ENCODE data around the gene COX6A1.

Gene COX6A1

GRCh38 chr12:120466560-120467315 is 28.8 kb downstream of the COX6A1 start:
- H4K8ac ChIP-seq (ENCODE audit: low read depth, low read length) = no peak overlapping the region
- peaks cover 13% of the 10 kb centered on the region for H3K79me1 ChIP-seq (ENCODE audit: low read length)
- H3K4ac ChIP-seq (ENCODE audit: low read depth, low read length) = no peak overlapping the region
- no peaks in the 10 kb centered on the region for H3K27me3 ChIP-seq (ENCODE audit: insufficient read depth, low read length, poor library complexity)
- no peak overlapping the region for H3K4me2 ChIP-seq (ENCODE audit: low read length)
- peak; percentile 66 for DNase-seq
- H2BK15ac ChIP-seq (replicated peaks; ENCODE audit: low read depth) = no peak overlapping the region
- H4K5ac ChIP-seq (ENCODE audit: low read length) = no peak overlapping the region
- WGBS (ENCODE audit: extremely low coverage, insufficient coverage, low lambda C conversion rate) = no CpG with 5 or more reads among the region's 8 CpGs
- H3K4me3 ChIP-seq (ENCODE audit: low read length) = no peak overlapping the region
- H2AK5ac ChIP-seq (ENCODE audit: low read length) = no peak overlapping the region
- no peak overlapping the region for H3K18ac ChIP-seq (ENCODE audit: low read length)
- H3K4me1 ChIP-seq (ENCODE audit: control insufficient read depth, low read depth, low read length) = no peaks in the 10 kb centered on the region
- H3K27ac ChIP-seq (ENCODE audit: low read depth, low read length) = no peak overlapping the region
- H2BK5ac ChIP-seq (ENCODE audit: low read length) = no peak overlapping the region
- no peak overlapping the region for H3K23ac ChIP-seq (ENCODE audit: low read length)
- no peak overlapping the region for H3K56ac ChIP-seq (ENCODE audit: low read length)
- H3K9ac ChIP-seq (ENCODE audit: low read length) = peak overlapping the region; percentile 9
- peaks cover 21% of the 10 kb centered on the region for H3K36me3 ChIP-seq (ENCODE audit: control insufficient read depth, insufficient read depth, low read length)
- H3K79me2 ChIP-seq (ENCODE audit: control insufficient read depth, insufficient read depth, low read length) = peaks cover 34% of the 10 kb centered on the region
- no peak overlapping the region for H2BK120ac ChIP-seq (ENCODE audit: low read depth, low read length)

- Histone ChIP-seq H3K36me3 (ENCODE audit: control insufficient read depth, insufficient read depth, low read length) (peaks cover 19% of the 10 kb centered on the region), H3K4me2 (ENCODE audit: low read length) (no peak overlapping the region), H3K18ac (ENCODE audit: low read length) (no peak overlapping the region), H3K9ac (ENCODE audit: low read length) (peak overlapping the region; percentile 9), H3K79me2 (ENCODE audit: control insufficient read depth, insufficient read depth, low read length) (peaks cover 34% of the 10 kb centered on the region), H2AK5ac (ENCODE audit: low read length) (no peak overlapping the region), H3K4ac (ENCODE audit: low read depth, low read length) (no peak overlapping the region), H3K23ac (ENCODE audit: low read length) (no peak overlapping the region), H3K27ac (ENCODE audit: low read depth, low read length) (no peak overlapping the region), H2BK15ac (replicated peaks; ENCODE audit: low read depth) (no peak overlapping the region), H3K56ac (ENCODE audit: low read length) (no peak overlapping the region), H3K79me1 (ENCODE audit: low read length) (peaks cover 13% of the 10 kb centered on the region), H4K5ac (ENCODE audit: low read length) (no peak overlapping the region), H4K8ac (ENCODE audit: low read depth, low read length) (no peak overlapping the region), H3K4me1 (ENCODE audit: control insufficient read depth, low read depth, low read length) (no peaks in the 10 kb centered on the region), H3K4me3 (ENCODE audit: low read length) (no peak overlapping the region), H3K27me3 (ENCODE audit: insufficient read depth, low read length, poor library complexity) (no peaks in the 10 kb centered on the region), H2BK5ac (ENCODE audit: low read length) (no peak overlapping the region), H2BK120ac (ENCODE audit: low read depth, low read length) (no peak overlapping the region)
- no CpG with 5 or more reads among the region's 6 CpGs for WGBS (ENCODE audit: extremely low coverage, insufficient coverage, low lambda C conversion rate)
- no peak for DNase-seq
Observed at GRCh38 chr12:120467439-120467838, 29.5 kb downstream of the COX6A1 start.

- no peak overlapping the region for H2BK120ac ChIP-seq (ENCODE audit: low read depth, low read length)
- no peak overlapping the region for H2BK15ac ChIP-seq (replicated peaks; ENCODE audit: low read depth)
- DNase-seq = peak; percentile 63
- H3K4me1 ChIP-seq (ENCODE audit: control insufficient read depth, low read depth, low read length) = no peaks in the 10 kb centered on the region
- peak overlapping the region; percentile 92 for H3K9ac ChIP-seq (ENCODE audit: low read length)
- no peak overlapping the region for H2BK5ac ChIP-seq (ENCODE audit: low read length)
- H3K56ac ChIP-seq (ENCODE audit: low read length) = peak overlapping the region; percentile 94
- H3K23ac ChIP-seq (ENCODE audit: low read length) = no peak overlapping the region
- H3K27ac ChIP-seq (ENCODE audit: low read depth, low read length) = peak overlapping the region; percentile 80
- peaks cover 34% of the 10 kb centered on the region for H3K79me2 ChIP-seq (ENCODE audit: control insufficient read depth, insufficient read depth, low read length)
- H4K5ac ChIP-seq (ENCODE audit: low read length) = no peak overlapping the region
- peak overlapping the region; percentile 65 for H3K4me3 ChIP-seq (ENCODE audit: low read length)
- peaks cover 10% of the 10 kb centered on the region for H3K79me1 ChIP-seq (ENCODE audit: low read length)
- no peaks in the 10 kb centered on the region for H3K27me3 ChIP-seq (ENCODE audit: insufficient read depth, low read length, poor library complexity)
- peaks cover 11% of the 10 kb centered on the region for H3K36me3 ChIP-seq (ENCODE audit: control insufficient read depth, insufficient read depth, low read length)
- peak overlapping the region; percentile 83 for H3K4me2 ChIP-seq (ENCODE audit: low read length)
- peak overlapping the region; percentile 63 for H3K18ac ChIP-seq (ENCODE audit: low read length)
- H4K8ac ChIP-seq (ENCODE audit: low read depth, low read length) = no peak overlapping the region
- no CpG with 5 or more reads among the region's 23 CpGs for WGBS (ENCODE audit: extremely low coverage, insufficient coverage, low lambda C conversion rate)
- H2AK5ac ChIP-seq (ENCODE audit: low read length) = no peak overlapping the region
- H3K4ac ChIP-seq (ENCODE audit: low read depth, low read length) = peak overlapping the region; percentile 96
Observed at GRCh38 chr12:120468325-120468820, 30.5 kb downstream of the COX6A1 start.

- H3K9ac ChIP-seq (ENCODE audit: low read length) = peak overlapping the region; percentile 99
- peaks cover 10% of the 10 kb centered on the region for H3K79me1 ChIP-seq (ENCODE audit: low read length)
- H3K36me3 ChIP-seq (ENCODE audit: control insufficient read depth, insufficient read depth, low read length) = peaks cover 5% of the 10 kb centered on the region
- H3K79me2 ChIP-seq (ENCODE audit: control insufficient read depth, insufficient read depth, low read length) = peaks cover 34% of the 10 kb centered on the region
- H3K4me3 ChIP-seq (ENCODE audit: low read length) = peak overlapping the region; percentile 90
- no peak overlapping the region for H4K8ac ChIP-seq (ENCODE audit: low read depth, low read length)
- H3K56ac ChIP-seq (ENCODE audit: low read length) = peak overlapping the region; percentile 100
- H3K23ac ChIP-seq (ENCODE audit: low read length) = peak overlapping the region; percentile 99
- H3K4me1 ChIP-seq (ENCODE audit: control insufficient read depth, low read depth, low read length) = no peaks in the 10 kb centered on the region
- H3K4ac ChIP-seq (ENCODE audit: low read depth, low read length) = peak overlapping the region; percentile 96
- peak overlapping the region; percentile 80 for H3K27ac ChIP-seq (ENCODE audit: low read depth, low read length)
- WGBS (ENCODE audit: extremely low coverage, insufficient coverage, low lambda C conversion rate) = no CpG with 5 or more reads among the region's 57 CpGs
- H2BK120ac ChIP-seq (ENCODE audit: low read depth, low read length) = peak overlapping the region; percentile 4
- no peak overlapping the region for H4K5ac ChIP-seq (ENCODE audit: low read length)
- peak overlapping the region; percentile 63 for H3K18ac ChIP-seq (ENCODE audit: low read length)
- H3K4me2 ChIP-seq (ENCODE audit: low read length) = peak overlapping the region; percentile 83
- peak overlapping the region; percentile 93 for H2BK5ac ChIP-seq (ENCODE audit: low read length)
- DNase-seq = no peak
- H3K27me3 ChIP-seq (ENCODE audit: insufficient read depth, low read length, poor library complexity) = no peaks in the 10 kb centered on the region
- H2AK5ac ChIP-seq (ENCODE audit: low read length) = no peak overlapping the region
- H2BK15ac ChIP-seq (replicated peaks; ENCODE audit: low read depth) = no peak overlapping the region
Observed at GRCh38 chr12:120468821-120469449, 31.0 kb downstream of the COX6A1 start.

GRCh38 chr12:120469450-120470149 is 31.7 kb downstream of the COX6A1 start, which contains the start of gene SRSF9:
SRSF9 (minus strand) TSS chr12:120469748; CDS start chr12:120469609, 139 bp downstream.
- H4K5ac ChIP-seq (ENCODE audit: low read length) = peak within 1 kb of the TSS; percentile 33
- H3K56ac ChIP-seq (ENCODE audit: low read length) = peak within 1 kb of the TSS; percentile 100
- no CpG with 5 or more reads among the region's 88 CpGs for WGBS (ENCODE audit: extremely low coverage, insufficient coverage, low lambda C conversion rate)
- peak within 1 kb of the TSS; percentile 83 for H3K4me2 ChIP-seq (ENCODE audit: low read length)
- H3K27me3 ChIP-seq (ENCODE audit: insufficient read depth, low read length, poor library complexity) = no peaks in the 10 kb centered on the region
- H3K4me3 ChIP-seq (ENCODE audit: low read length) = peak within 1 kb of the TSS; percentile 90
- peaks cover 2% of the 10 kb centered on the region for H3K36me3 ChIP-seq (ENCODE audit: control insufficient read depth, insufficient read depth, low read length)
- H3K79me2 ChIP-seq (ENCODE audit: control insufficient read depth, insufficient read depth, low read length) = peaks cover 34% of the 10 kb centered on the region
- peak within 1 kb of the TSS; percentile 80 for H3K27ac ChIP-seq (ENCODE audit: low read depth, low read length)
- H4K8ac ChIP-seq (ENCODE audit: low read depth, low read length) = no peak within 1 kb of the TSS
- H3K9ac ChIP-seq (ENCODE audit: low read length) = peak within 1 kb of the TSS; percentile 99
- H2BK15ac ChIP-seq (replicated peaks; ENCODE audit: low read depth) = no peak within 1 kb of the TSS
- H3K18ac ChIP-seq (ENCODE audit: low read length) = peak within 1 kb of the TSS; percentile 63
- peak within 1 kb of the TSS; percentile 4 for H2BK120ac ChIP-seq (ENCODE audit: low read depth, low read length)
- H3K79me1 ChIP-seq (ENCODE audit: low read length) = peaks cover 8% of the 10 kb centered on the region
- H3K4me1 ChIP-seq (ENCODE audit: control insufficient read depth, low read depth, low read length) = no peaks in the 10 kb centered on the region
- H2BK5ac ChIP-seq (ENCODE audit: low read length) = peak within 1 kb of the TSS; percentile 93
- peak; percentile 97 for DNase-seq
- peak within 1 kb of the TSS; percentile 99 for H3K23ac ChIP-seq (ENCODE audit: low read length)
- no peak within 1 kb of the TSS for H2AK5ac ChIP-seq (ENCODE audit: low read length)
- H3K4ac ChIP-seq (ENCODE audit: low read depth, low read length) = peak within 1 kb of the TSS; percentile 96
